Smooth muscle cell (in vitro differentiated cells): ENCODE data around the gene ZNF80. TPM values are rescaled to one million over a fixed set of nuclear protein-coding genes. Genes with fewer than 3 reads are reported as not detected.

Source experiments
- DNase-seq: peaks from one replicate; lab custom pipeline; 2025; ENCODE audit not compliant: unreplicated experiment; lab: John Stamatoyannopoulos, UW
- H2AFZ ChIP-seq: fragments of 200-600 bp; sonication (generic); 2 replicates; pipeline ENCODE4 v1.6.0; 2016; ENCODE audit warnings: antibody characterized with exemption, low read depth, mild to moderate bottlenecking
- H3F3A ChIP-seq: fragments of 200-600 bp; sonication (generic); 2 replicates; pipeline ENCODE4 v1.6.0; 2017; ENCODE audit warnings: antibody characterized with exemption, low read depth
- H3K27ac ChIP-seq: fragments of 200-600 bp; sonication (generic); 2 replicates; pipeline ENCODE4 v1.5.1; 2016; ENCODE audit warnings: low read depth, mild to moderate bottlenecking
- H3K27me3 ChIP-seq: fragments of 200-600 bp; sonication (generic); 2 replicates; pipeline ENCODE4 v1.6.1; 2016; ENCODE audit warnings: low read depth, mild to moderate bottlenecking
- H3K36me3 ChIP-seq: fragments of 200-600 bp; sonication (generic); 2 replicates; pipeline ENCODE4 v1.5.1; 2016; ENCODE audit warnings: low read depth
- H3K4me1 ChIP-seq: fragments of 200-600 bp; sonication (generic); 2 replicates; pipeline ENCODE4 v1.5.1; 2016; ENCODE audit warnings: low read depth
- H3K4me2 ChIP-seq: fragments of 200-600 bp; sonication (generic); 2 replicates; pipeline ENCODE4 v1.6.0; 2016; ENCODE audit warnings: mild to moderate bottlenecking
- H3K4me3 ChIP-seq: fragments of 200-600 bp; sonication (generic); 2 replicates; pipeline ENCODE4 v1.5.1; 2016; ENCODE audit warnings: mild to moderate bottlenecking
- H3K79me2 ChIP-seq: fragments of 200-600 bp; sonication (generic); 2 replicates; pipeline ENCODE4 v1.6.0; 2016; ENCODE audit warnings: low read depth, mild to moderate bottlenecking
- H3K9ac ChIP-seq: fragments of 200-600 bp; sonication (generic); 2 replicates; pipeline ENCODE4 v1.6.0; 2016; ENCODE audit warnings: low read depth
- H3K9me3 ChIP-seq: fragments of 200-600 bp; sonication (generic); replicated peaks from 2 replicates; pipeline ENCODE4 v1.5.1; 2016; ENCODE audit warnings: low read depth
- H4K20me1 ChIP-seq: fragments of 200-600 bp; sonication (generic); 2 replicates; pipeline ENCODE4 v1.6.0; 2016; ENCODE audit warnings: low read depth
- CTCF ChIP-seq: fragments of 200-600 bp; sonication (generic); IDR thresholded peaks from 2 replicates; pipeline ENCODE4 v1.5.1; 2017; ENCODE audit warnings: borderline replicate concordance, mild to moderate bottlenecking, antibody characterized with exemption; ENCODE audit not compliant: insufficient read depth, poor library complexity, severe bottlenecking
- WGBS: methylation state at CpG from one replicate; pipeline ENCODE4 v1.1.7; 2016; ENCODE audit warnings: low lambda C conversion rate; 5-methylcytosine and 5-hydroxymethylcytosine counted together
- polyA plus RNA-seq: library from polyadenylated mRNA; unstranded; fragments of >200 nt; fragmentation: Nextera tagmentation; extraction: Ambion mirVana; gene quantifications from 2 replicates; pipeline ENCODE4 v1.2.1, GENCODE V29; 2016
- total RNA-seq: library from RNA; depleted of rRNA; stranded (reverse); fragments of >200 nt; gene quantifications from 2 replicates; pipeline ENCODE4 v1.2.3, GENCODE V29; 2014

Gene ZNF80
- total and polyA plus RNA-seq, 2 experiments from 2014 or later: not detected

GRCh38 chr3:114274929-114275328 is 37.6 kb upstream of the ZNF80 start:
- no peak overlapping the region for H3K4me2 ChIP-seq
- H3K4me1 ChIP-seq: no peaks in the 10 kb centered on the region
- 69% methylated on average over 1 of the region's 1 CpG for WGBS
- no peak overlapping the region for H3K9ac ChIP-seq
- H3K9me3 ChIP-seq: no peaks in the 10 kb centered on the region
- no peak overlapping the region for H2AFZ ChIP-seq
- no peaks in the 10 kb centered on the region for H3K27me3 ChIP-seq
- no peak for TF ChIP-seq CTCF
- no peak for DNase-seq
- H3K79me2 ChIP-seq: no peaks in the 10 kb centered on the region
- no peaks in the 10 kb centered on the region for H3K36me3 ChIP-seq
- no peaks in the 10 kb centered on the region for H4K20me1 ChIP-seq
- H3K4me3 ChIP-seq: no peak overlapping the region
- H3F3A ChIP-seq: no peaks in the 10 kb centered on the region
- no peak overlapping the region for H3K27ac ChIP-seq

GRCh38 chr3:114272271-114272670 is 34.9 kb upstream of the ZNF80 start:
- TF ChIP-seq CTCF: no peak
- 83% methylated on average over 1 of the region's 1 CpG for WGBS
- no peak overlapping the region for H3K27ac ChIP-seq
- H3K9me3 ChIP-seq: no peaks in the 10 kb centered on the region
- H3F3A ChIP-seq: no peaks in the 10 kb centered on the region
- H3K4me3 ChIP-seq: no peak overlapping the region
- H3K9ac ChIP-seq: no peak overlapping the region
- no peak for DNase-seq
- no peaks in the 10 kb centered on the region for H3K27me3 ChIP-seq
- no peak overlapping the region for H2AFZ ChIP-seq
- H3K79me2 ChIP-seq: no peaks in the 10 kb centered on the region
- no peaks in the 10 kb centered on the region for H3K4me1 ChIP-seq
- no peaks in the 10 kb centered on the region for H4K20me1 ChIP-seq
- no peak overlapping the region for H3K4me2 ChIP-seq
- no peaks in the 10 kb centered on the region for H3K36me3 ChIP-seq

- H3K4me1 ChIP-seq: no peaks in the 10 kb centered on the region
- H4K20me1 ChIP-seq: no peaks in the 10 kb centered on the region
- no peaks in the 10 kb centered on the region for H3F3A ChIP-seq
- no peaks in the 10 kb centered on the region for H3K9me3 ChIP-seq
- TF ChIP-seq CTCF: no peak
- no peak overlapping the region for H3K4me2 ChIP-seq
- no peaks in the 10 kb centered on the region for H3K79me2 ChIP-seq
- no peaks in the 10 kb centered on the region for H3K27me3 ChIP-seq
- H3K4me3 ChIP-seq: no peak overlapping the region
- no peak overlapping the region for H3K27ac ChIP-seq
- 82% methylated on average over 2 of the region's 2 CpGs for WGBS
- DNase-seq: no peak
- no peak overlapping the region for H2AFZ ChIP-seq
- H3K36me3 ChIP-seq: no peaks in the 10 kb centered on the region
- no peak overlapping the region for H3K9ac ChIP-seq
Observed at GRCh38 chr3:114270019-114270418, 32.6 kb upstream of the ZNF80 start.

GRCh38 chr3:114260152-114260551 is 22.8 kb upstream of the ZNF80 start:
- Histone ChIP-seq H3K9ac (no peak overlapping the region), H3K27me3 (no peaks in the 10 kb centered on the region), H3K27ac (no peak overlapping the region), H3K36me3 (no peaks in the 10 kb centered on the region), H4K20me1 (no peaks in the 10 kb centered on the region), H3F3A (no peaks in the 10 kb centered on the region), H3K79me2 (no peaks in the 10 kb centered on the region), H3K4me2 (no peak overlapping the region), H2AFZ (no peak overlapping the region), H3K4me1 (no peaks in the 10 kb centered on the region), H3K9me3 (no peaks in the 10 kb centered on the region), H3K4me3 (no peak overlapping the region)
- DNase-seq: no peak
- no peak for TF ChIP-seq CTCF
